GM12891 (cell line): ENCODE measurements around the gene IYD.

ENCODE experiments used
- POLR2A ChIP-seq: IDR thresholded peaks from 2 replicates; pipeline ENCODE4 v1.6.1; 2011; ENCODE audit warnings: low read depth, low read length, control low read depth
- POLR2AphosphoS5 ChIP-seq: IDR thresholded peaks from 2 replicates; pipeline ENCODE4 v1.6.1; 2011; ENCODE audit warnings: low read depth, low read length, control low read depth
- POU2F2 ChIP-seq: IDR thresholded peaks from 2 replicates; pipeline ENCODE4 v1.6.1; 2011; ENCODE audit warnings: low read depth, mild to moderate bottlenecking, control low read depth, low read length, moderate library complexity
- SPI1 ChIP-seq: IDR thresholded peaks from 2 replicates; pipeline ENCODE4 v1.6.1; 2011; ENCODE audit warnings: low read depth, low read length, control low read depth
- TAF1 ChIP-seq: IDR thresholded peaks from 2 replicates; pipeline ENCODE4 v1.6.1; 2011; ENCODE audit warnings: low read depth, low read length, control low read depth

- TF ChIP-seq TAF1 (no peak), POLR2AphosphoS5 (no peak), POLR2A (no peak), POU2F2 (no peak), SPI1 (no peak)
Observed at GRCh38 chr6:150323205-150323604, 45.6 kb upstream of the IYD start.
